Parathyroid adenoma (tissue), 2 donors: ENCODE results near the gene TMA16.

Experiments
- H2AFZ ChIP-seq: fragments of 300-600 bp; sonication (generic); one replicate; pipeline ENCODE4 v1.7.0; 2017; ENCODE audit warnings: antibody characterized with exemption, mild to moderate bottlenecking
- H3K27ac ChIP-seq: fragments of 300-600 bp; sonication (generic); one replicate; pipeline ENCODE4 v1.7.0; 2017
- H3K27me3 ChIP-seq: fragments of 300-600 bp; sonication (generic); one replicate; pipeline ENCODE4 v1.7.0; 2017; ENCODE audit warnings: low read length; ENCODE audit not compliant: control insufficient read depth, insufficient read depth
- H3K36me3 ChIP-seq: fragments of 300-600 bp; sonication (generic); one replicate; pipeline ENCODE4 v1.7.0; 2017; ENCODE audit warnings: low read length; ENCODE audit not compliant: control insufficient read depth, insufficient read depth
- H3K4me1 ChIP-seq: fragments of 300-600 bp; sonication (generic); one replicate; pipeline ENCODE4 v1.7.0; 2017; ENCODE audit warnings: control low read depth
- H3K4me2 ChIP-seq: fragments of 300-600 bp; sonication (generic); one replicate; pipeline ENCODE4 v1.7.0; 2017; ENCODE audit warnings: low read length
- H3K4me3 ChIP-seq: fragments of 300-600 bp; sonication (generic); one replicate; pipeline ENCODE4 v1.7.0; 2017; ENCODE audit warnings: low read depth, low read length
- H3K79me2 ChIP-seq: fragments of 300-600 bp; sonication (generic); one replicate; pipeline ENCODE4 v1.7.0; 2017; ENCODE audit warnings: control low read depth
- H3K9ac ChIP-seq: fragments of 300-600 bp; sonication (generic); one replicate; pipeline ENCODE4 v1.7.0; 2017; ENCODE audit warnings: mild to moderate bottlenecking
- H3K9me3 ChIP-seq: fragments of 300-600 bp; sonication (generic); one replicate; pipeline ENCODE4 v1.7.0; 2017; ENCODE audit warnings: low read length; ENCODE audit not compliant: control insufficient read depth
- TF ChIP-seq, protein P1 (sequence below): fragments of 300-600 bp; sonication (generic); IDR thresholded peaks from one replicate; pipeline ENCODE4 v1.7.0; 2017; ENCODE audit warnings: antibody characterized with exemption, mild to moderate bottlenecking
- donor health status: primary hyperparathyroidism.

TMA16 gene

DNA sequence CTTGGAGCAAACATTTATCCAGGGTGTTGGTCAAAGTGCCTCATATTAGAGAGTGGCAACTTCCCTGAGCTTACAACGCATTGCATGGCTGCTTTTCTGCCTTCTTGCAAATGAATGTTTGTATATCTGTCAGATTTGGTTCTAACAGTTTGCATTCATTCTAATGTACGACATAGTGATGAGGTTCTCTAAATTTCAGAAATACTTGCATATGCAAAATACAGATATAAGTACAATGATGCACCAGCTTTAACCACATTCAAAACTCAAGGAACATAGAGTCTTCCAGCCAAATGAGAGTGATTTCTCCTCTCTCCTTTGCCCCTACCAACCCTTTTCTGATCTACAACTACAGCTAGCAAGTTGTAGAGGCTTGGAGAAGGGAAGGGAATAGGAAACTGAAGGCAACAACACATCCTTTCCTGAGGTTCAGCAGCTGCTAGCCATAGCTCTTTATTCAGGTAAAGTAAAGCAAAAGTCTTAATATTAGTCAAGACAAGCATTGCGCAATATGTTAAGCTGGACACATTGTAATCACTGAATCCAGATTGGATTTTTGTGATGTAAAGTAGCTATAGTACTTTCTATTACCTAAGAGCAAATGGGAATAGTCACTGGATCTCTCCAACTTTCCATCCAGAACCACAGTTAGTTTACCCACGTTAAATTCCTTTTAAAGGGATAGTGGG is 27.3 kb upstream of the TMA16 start:
- H3K9ac ChIP-seq: no peak overlapping the region
- no peak overlapping the region for H3K4me3 ChIP-seq
- TF ChIP-seq, protein P1, sequence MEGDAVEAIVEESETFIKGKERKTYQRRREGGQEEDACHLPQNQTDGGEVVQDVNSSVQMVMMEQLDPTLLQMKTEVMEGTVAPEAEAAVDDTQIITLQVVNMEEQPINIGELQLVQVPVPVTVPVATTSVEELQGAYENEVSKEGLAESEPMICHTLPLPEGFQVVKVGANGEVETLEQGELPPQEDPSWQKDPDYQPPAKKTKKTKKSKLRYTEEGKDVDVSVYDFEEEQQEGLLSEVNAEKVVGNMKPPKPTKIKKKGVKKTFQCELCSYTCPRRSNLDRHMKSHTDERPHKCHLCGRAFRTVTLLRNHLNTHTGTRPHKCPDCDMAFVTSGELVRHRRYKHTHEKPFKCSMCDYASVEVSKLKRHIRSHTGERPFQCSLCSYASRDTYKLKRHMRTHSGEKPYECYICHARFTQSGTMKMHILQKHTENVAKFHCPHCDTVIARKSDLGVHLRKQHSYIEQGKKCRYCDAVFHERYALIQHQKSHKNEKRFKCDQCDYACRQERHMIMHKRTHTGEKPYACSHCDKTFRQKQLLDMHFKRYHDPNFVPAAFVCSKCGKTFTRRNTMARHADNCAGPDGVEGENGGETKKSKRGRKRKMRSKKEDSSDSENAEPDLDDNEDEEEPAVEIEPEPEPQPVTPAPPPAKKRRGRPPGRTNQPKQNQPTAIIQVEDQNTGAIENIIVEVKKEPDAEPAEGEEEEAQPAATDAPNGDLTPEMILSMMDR: no peak

DNA sequence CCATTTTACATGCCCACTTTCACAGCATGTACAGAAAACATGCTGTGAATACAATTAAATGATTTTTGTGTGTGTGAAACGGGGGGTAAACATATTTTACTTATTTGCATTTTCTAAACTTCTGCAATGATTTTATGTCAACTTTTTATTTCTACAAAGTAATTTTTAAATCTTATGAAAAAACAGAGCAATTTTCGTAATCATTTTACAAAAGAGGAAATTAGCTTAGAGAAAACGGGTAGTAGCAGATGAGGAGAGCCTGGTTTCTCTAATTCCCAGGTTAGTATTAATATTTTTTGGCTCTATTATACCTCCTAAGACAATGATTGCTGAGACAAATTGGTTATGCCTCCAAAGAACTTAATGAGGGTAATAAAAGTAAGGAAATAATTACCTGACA is 24.1 kb upstream of the TMA16 start:
- Histone ChIP-seq H3K79me2 (no peaks in the 10 kb centered on the region), H3K27ac (no peak overlapping the region), H3K27me3 (no peaks in the 10 kb centered on the region), H3K9ac (no peak overlapping the region), H3K36me3 (no peaks in the 10 kb centered on the region), H3K4me2 (no peak overlapping the region), H3K4me3 (no peak overlapping the region), H3K4me1 (no peaks in the 10 kb centered on the region), H2AFZ (no peak overlapping the region), H3K9me3 (no peaks in the 10 kb centered on the region)
- TF ChIP-seq, protein P1: no peak

More for the DNA sequence above, 27.3 kb upstream of the TMA16 start:
- Histone ChIP-seq H3K4me1 (no peaks in the 10 kb centered on the region), H3K36me3 (no peaks in the 10 kb centered on the region), H3K9me3 (no peaks in the 10 kb centered on the region), H2AFZ (no peak overlapping the region), H3K79me2 (no peaks in the 10 kb centered on the region), H3K27me3 (no peaks in the 10 kb centered on the region), H3K27ac (no peak overlapping the region), H3K4me2 (no peak overlapping the region)

DNA sequence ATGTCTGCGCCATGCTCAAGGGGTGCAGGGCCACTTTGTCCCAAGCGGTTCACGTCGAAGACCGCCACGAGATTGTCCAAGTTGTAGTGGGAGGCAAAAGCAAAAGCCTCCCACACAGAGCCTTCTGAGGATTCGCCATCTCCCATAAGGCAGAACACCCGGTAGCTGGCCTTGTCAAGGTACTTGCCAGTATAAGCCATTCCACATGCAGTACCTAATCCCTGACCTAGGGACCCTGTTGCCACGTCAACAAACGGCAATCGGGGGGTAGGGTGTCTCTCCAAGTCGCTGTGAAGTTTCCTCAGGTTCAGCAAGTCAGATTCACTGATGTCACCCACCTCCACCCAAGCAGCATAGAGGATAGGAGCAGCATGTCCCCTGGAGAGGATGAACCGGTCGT is 21.4 kb upstream of the TMA16 start:
- H3K36me3 ChIP-seq: no peaks in the 10 kb centered on the region
- no peak overlapping the region for H3K4me3 ChIP-seq
- H2AFZ ChIP-seq: no peak overlapping the region
- no peak overlapping the region for H3K9ac ChIP-seq
- H3K4me2 ChIP-seq: no peak overlapping the region
- H3K27ac ChIP-seq: no peak overlapping the region
- H3K79me2 ChIP-seq: no peaks in the 10 kb centered on the region
- H3K9me3 ChIP-seq: no peaks in the 10 kb centered on the region
- no peaks in the 10 kb centered on the region for H3K27me3 ChIP-seq
- TF ChIP-seq, protein P1: no peak
- H3K4me1 ChIP-seq: no peaks in the 10 kb centered on the region

DNA sequence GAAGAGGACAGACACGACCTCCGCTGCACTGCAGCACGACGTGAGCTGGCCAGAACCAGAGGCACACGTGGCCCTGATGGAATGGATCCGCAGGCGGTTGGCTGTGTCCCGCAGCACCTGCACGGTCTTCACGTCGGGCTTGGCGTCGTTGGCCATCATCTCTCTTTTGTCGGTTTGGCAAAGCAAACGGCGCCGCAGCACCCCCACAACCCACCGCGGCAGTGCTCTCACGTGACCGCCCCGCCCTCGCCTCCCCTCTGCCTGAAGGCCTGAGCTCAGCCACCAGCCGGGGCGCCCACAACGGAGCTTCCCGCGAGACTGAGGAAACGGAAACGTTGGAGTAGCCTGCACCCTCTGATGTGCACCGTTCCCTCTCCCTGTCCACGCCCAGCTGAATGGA is 20.9 kb upstream of the TMA16 start, which contains the start of gene TKTL2:
Gene TKTL2, minus strand, starts transcription at position 179 of the 400 bp plus-strand sequence. Its CDS starts 20 bp downstream, at position 159.
- H3K4me3 ChIP-seq: no peak within 1 kb of the TSS
- no peaks in the 10 kb centered on the region for H3K4me1 ChIP-seq
- no peaks in the 10 kb centered on the region for H3K36me3 ChIP-seq
- TF ChIP-seq, protein P1: no peak
- no peak within 1 kb of the TSS for H3K9ac ChIP-seq
- H3K4me2 ChIP-seq: no peak within 1 kb of the TSS
- H3K27ac ChIP-seq: no peak within 1 kb of the TSS
- no peaks in the 10 kb centered on the region for H3K79me2 ChIP-seq
- H3K9me3 ChIP-seq: no peaks in the 10 kb centered on the region
- no peaks in the 10 kb centered on the region for H3K27me3 ChIP-seq
- H2AFZ ChIP-seq: no peak within 1 kb of the TSS

DNA sequence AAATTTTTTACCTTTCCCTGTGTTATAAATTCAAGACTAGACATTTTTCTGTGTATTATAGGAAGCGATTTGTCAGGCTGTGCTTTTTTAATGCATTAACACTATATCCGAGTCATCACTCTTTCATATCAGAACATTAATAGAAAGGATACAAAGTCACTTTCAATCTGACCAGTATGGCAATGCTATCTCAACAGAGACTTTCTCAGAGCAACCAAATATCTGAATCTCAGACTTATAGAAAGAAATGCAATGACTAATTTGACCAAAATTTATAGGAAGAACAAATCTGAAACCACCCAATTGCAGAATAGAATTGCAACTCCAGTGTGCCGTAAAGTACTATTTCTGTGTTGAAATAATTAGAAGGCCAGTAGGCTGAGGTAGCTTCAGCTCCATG is 20.5 kb upstream of the TMA16 start:
- TF ChIP-seq, protein P1: no peak
- Histone ChIP-seq H3K36me3 (no peaks in the 10 kb centered on the region), H3K27ac (no peak overlapping the region), H3K27me3 (no peaks in the 10 kb centered on the region), H3K4me3 (no peak overlapping the region), H3K9ac (no peak overlapping the region), H3K79me2 (no peaks in the 10 kb centered on the region), H2AFZ (no peak overlapping the region), H3K4me2 (no peak overlapping the region), H3K4me1 (no peaks in the 10 kb centered on the region), H3K9me3 (no peaks in the 10 kb centered on the region)
